Testis (tissue), 3 donors: Measurements from ENCODE around the gene PLEKHM3. TPM values are rescaled to one million over a fixed set of nuclear protein-coding genes. Genes with fewer than 3 reads are reported as not detected.

Experiments used
- DNase-seq: peaks from one replicate; pipeline ENCODE4 v3.0.0-alpha.2; 2019
- H3K27ac ChIP-seq, 2 donors: fragments of 200-600 bp; sonication (generic); one replicate each; pipeline ENCODE4 v1.5.1; 2019
- H3K27me3 ChIP-seq: fragments of 200-600 bp; sonication (generic); one replicate; pipeline ENCODE4 v1.5.1; 2019
- H3K36me3 ChIP-seq: fragments of 200-600 bp; sonication (generic); one replicate; pipeline ENCODE4 v1.5.1; 2017; ENCODE audit warnings: low read depth; ENCODE audit errors: missing control alignments
- H3K4me1 ChIP-seq: fragments of 200-600 bp; sonication (generic); one replicate; pipeline ENCODE4 v1.5.1; 2019
- H3K4me3 ChIP-seq, 2 donors: fragments of 200-600 bp; sonication (generic); one replicate each; pipeline ENCODE4 v1.5.1; 2017 to 2019
- H3K9me3 ChIP-seq: fragments of 200-600 bp; sonication (generic); one replicate; pipeline ENCODE4 v1.5.1; 2017
- POLR2A ChIP-seq: fragments of 450-650 bp; IDR thresholded peaks from one replicate; pipeline ENCODE4 v1.6.1; 2017; ENCODE audit warnings: antibody characterized with exemption, mild to moderate bottlenecking, moderate library complexity
- WGBS, 2 donors: methylation state at CpG; one replicate each; pipeline ENCODE4 v1.1.5; 2018; 5-methylcytosine and 5-hydroxymethylcytosine counted together
- intact Hi-C: fragments of 100-400 bp; cut with DNase I; formaldehyde crosslinking; loops from one replicate; pipeline ENCODE4 v1.15.1; 2023; ENCODE audit warnings: low total_unique reads
- polyA plus RNA-seq: library from polyadenylated mRNA; stranded (reverse); fragments of 350-450 nt; fragmentation: Illumina TruSeq; extraction: RNeasy Lipid Tissue Mini Kit (QIAGEN cat#74804); gene quantifications from one replicate; pipeline ENCODE4 v1.2.3, GENCODE V29; 2014; ENCODE audit warnings: low read depth, low replicate concordance; ENCODE audit not compliant: insufficient read depth
- total RNA-seq, 2 donors: library from RNA; depleted of rRNA; stranded (reverse); fragments of >200 nt; gene quantifications; one replicate each; pipeline ENCODE4 v1.2.3, GENCODE V29; 2016
- TF ChIP-seq, protein P1 (sequence below), 3 experiments: fragments of 450-650 bp in 2 of 3; fragments of 200-600 bp in 1 of 3; sonication (generic) in 1 of 3; IDR thresholded peaks; one replicate each; pipeline ENCODE4 v1.5.1; 2016 to 2019; ENCODE audit warnings: antibody characterized with exemption in 3 of 3, mild to moderate bottlenecking in 2 of 3, moderate library complexity in 1 of 3

PLEKHM3 gene
- total and polyA plus RNA-seq, 3 donors from 2014 or later, result 12.5 to 24.6 (median 21.9) TPM

DNA sequence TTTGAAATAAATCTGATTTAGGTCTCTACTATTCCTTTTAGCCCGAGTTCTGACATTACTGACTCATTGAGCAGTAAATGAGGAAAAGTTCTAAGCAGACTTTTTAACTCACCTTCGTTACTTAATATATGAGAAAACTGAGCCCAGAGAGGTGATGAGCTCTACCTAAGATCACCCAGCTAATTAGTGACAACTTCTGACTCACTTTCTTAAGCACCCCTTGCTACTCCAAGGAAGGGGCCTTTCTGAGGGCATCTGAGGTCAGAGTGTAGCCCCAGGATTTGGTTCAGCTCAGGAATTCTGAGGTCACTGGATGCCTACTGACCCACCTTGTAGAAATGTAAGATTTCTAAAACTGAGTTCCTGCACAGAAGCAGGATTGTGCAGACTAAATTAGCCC lies 153.4 kb downstream of the PLEKHM3 start:
- H3K27me3 ChIP-seq, result no peaks in the 10 kb centered on the region
- no peak for DNase-seq
- no peak overlapping the region for H3K4me3 ChIP-seq
- TF ChIP-seq, protein P1, sequence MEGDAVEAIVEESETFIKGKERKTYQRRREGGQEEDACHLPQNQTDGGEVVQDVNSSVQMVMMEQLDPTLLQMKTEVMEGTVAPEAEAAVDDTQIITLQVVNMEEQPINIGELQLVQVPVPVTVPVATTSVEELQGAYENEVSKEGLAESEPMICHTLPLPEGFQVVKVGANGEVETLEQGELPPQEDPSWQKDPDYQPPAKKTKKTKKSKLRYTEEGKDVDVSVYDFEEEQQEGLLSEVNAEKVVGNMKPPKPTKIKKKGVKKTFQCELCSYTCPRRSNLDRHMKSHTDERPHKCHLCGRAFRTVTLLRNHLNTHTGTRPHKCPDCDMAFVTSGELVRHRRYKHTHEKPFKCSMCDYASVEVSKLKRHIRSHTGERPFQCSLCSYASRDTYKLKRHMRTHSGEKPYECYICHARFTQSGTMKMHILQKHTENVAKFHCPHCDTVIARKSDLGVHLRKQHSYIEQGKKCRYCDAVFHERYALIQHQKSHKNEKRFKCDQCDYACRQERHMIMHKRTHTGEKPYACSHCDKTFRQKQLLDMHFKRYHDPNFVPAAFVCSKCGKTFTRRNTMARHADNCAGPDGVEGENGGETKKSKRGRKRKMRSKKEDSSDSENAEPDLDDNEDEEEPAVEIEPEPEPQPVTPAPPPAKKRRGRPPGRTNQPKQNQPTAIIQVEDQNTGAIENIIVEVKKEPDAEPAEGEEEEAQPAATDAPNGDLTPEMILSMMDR (IDR thresholded peaks at IDR 0.05), result no peak
- no peaks in the 10 kb centered on the region for H3K36me3 ChIP-seq
- 93 to 95% methylated on average over 2 of the region's 2 CpGs for WGBS, 2 donors
- intact Hi-C loops, result no loop called here
- H3K27ac ChIP-seq, result no peak overlapping the region
- H3K4me1 ChIP-seq, result no peaks in the 10 kb centered on the region
- no peaks in the 10 kb centered on the region for H3K9me3 ChIP-seq

DNA sequence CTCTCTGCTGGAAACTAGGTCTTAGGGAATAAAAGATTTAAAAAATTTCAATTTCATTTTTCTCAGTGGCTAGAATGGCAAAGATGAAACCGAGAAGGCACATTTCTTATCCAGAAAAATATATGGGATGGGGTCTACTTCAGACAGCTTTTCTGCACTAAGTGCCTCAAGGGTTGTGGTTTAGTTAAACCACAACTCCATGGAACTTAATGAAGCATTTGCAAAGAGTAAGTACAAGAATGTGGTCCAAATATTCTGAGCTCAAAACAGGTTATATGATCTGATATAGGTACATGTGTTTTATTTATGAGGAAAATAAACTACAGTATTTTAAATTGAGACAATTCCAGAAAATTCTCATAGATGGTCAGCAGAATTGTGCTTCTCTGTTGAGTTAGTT lies 153.8 kb downstream of the PLEKHM3 start:
- no peaks in the 10 kb centered on the region for H3K36me3 ChIP-seq
- H3K4me1 ChIP-seq, result no peaks in the 10 kb centered on the region
- DNase-seq, result no peak
- TF ChIP-seq, protein P1 (IDR thresholded peaks at IDR 0.05), result no peak
- no peak for TF ChIP-seq POLR2A
- 85 to 100% methylated on average over 1 of the region's 1 CpG for WGBS, 2 donors
- no peaks in the 10 kb centered on the region for H3K9me3 ChIP-seq
- H3K4me3 ChIP-seq, result no peak overlapping the region
- H3K27ac ChIP-seq, result no peak overlapping the region
- no peaks in the 10 kb centered on the region for H3K27me3 ChIP-seq
- intact Hi-C loops, result no loop called here

DNA sequence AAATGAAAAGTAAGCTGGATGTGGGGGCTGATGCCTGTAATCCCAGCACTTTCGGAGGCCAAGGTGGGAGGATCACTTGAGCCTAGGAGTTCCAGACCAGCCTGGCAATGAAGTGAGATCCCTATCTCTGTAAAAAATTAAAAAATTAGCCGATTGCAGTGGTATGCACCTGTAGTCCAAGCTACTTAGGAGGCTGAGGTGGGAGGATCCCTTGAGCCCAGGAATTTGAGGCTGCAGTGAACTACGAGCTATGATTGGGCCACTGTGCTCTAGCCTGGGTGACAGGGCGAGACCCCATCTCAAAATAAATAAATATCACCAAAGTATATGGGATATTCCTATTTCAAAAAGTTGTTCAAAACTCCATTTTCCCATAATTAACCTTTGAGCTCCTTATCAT lies 154.5 kb downstream of the PLEKHM3 start:
- Histone ChIP-seq H3K4me3 (no peak overlapping the region), H3K36me3 (no peaks in the 10 kb centered on the region), H3K9me3 (no peaks in the 10 kb centered on the region), H3K4me1 (no peaks in the 10 kb centered on the region), H3K27ac (no peak overlapping the region), H3K27me3 (no peaks in the 10 kb centered on the region)
- 80 to 88% methylated on average over 4 of the region's 4 CpGs for WGBS, 2 donors
- no peak for TF ChIP-seq POLR2A
- TF ChIP-seq, protein P1 (IDR thresholded peaks at IDR 0.05), result no peak
- intact Hi-C loops, result no loop called here
- DNase-seq, result no peak

DNA sequence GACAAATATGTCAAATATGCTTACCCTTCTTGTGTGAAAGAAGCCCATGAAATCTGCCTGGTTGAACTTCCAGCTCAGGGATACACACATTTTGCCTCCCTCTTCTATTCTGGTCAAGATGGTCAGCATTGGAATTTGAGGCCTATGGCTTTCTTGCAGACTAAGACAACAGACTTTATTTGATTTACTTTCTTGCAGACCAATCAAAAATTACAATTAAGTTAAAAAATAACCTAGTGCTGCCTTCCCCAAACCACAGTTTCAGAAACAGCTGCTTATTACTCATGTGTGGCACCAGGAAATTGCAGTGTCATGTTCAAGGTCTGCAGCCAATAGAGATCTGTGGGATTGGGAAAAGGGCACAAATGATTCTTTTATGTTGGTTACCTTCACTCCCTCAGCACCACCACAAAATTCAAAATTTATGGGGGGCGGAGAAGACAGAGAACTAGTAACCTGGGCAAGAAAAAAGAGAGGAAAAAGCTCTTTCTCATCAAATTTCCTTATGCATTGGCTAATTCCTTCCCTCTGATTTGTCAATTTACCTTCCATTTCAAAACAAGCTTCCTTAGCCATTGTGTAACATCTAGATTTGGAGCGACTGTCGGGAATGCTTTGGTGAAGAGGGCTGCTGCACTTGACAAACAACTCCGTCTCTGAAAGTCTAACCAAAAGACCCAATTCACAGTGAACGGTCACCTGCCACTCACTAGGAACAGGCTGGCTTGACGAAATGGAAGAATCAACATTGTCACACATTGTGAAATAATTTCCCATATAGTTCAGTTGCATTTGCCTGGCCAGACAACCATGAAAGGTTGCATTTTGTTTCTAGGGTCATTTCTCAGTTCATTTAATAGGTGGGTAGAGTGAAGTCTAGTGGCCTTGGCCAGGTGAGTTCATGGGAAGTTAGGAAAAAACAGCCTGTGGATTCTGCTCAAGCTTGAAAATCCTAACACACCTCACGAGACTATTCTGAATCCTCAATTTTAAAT lies 155.2 kb downstream of the PLEKHM3 start:
- no peaks in the 10 kb centered on the region for H3K36me3 ChIP-seq
- H3K9me3 ChIP-seq, result no peaks in the 10 kb centered on the region
- no peak overlapping the region for H3K4me3 ChIP-seq
- H3K4me1 ChIP-seq, result no peaks in the 10 kb centered on the region
- H3K27ac ChIP-seq, result no peak overlapping the region
- 67 to 92% methylated on average over 7 of the region's 7 CpGs for WGBS, 2 donors
- TF ChIP-seq, protein P1 (IDR thresholded peaks at IDR 0.05), result no peak
- TF ChIP-seq POLR2A, result no peak
- no peak for DNase-seq
- no peaks in the 10 kb centered on the region for H3K27me3 ChIP-seq
- intact Hi-C loops, result no loop called here
